K562 (cell line): ENCODE data around the gene XPNPEP1. TPM values are rescaled to one million over a fixed set of nuclear protein-coding genes. Genes with fewer than 3 reads are reported as not detected.

Experiments used
- ATAC-seq: fragments of 200-7000 bp; cut with Tn5 transposase; 3 replicates; pipeline ENCODE4 v1.9.1; 2020; ENCODE audit warnings: moderate library complexity
- BruUV-seq: library from RNA; stranded (reverse); fragments of 400-500 nt; replicated peaks from 2 replicates; lab custom pipeline; 2021; lab: Mats Ljungman, UMichigan
- CTCF ChIA-PET: fragments of 300-600 bp; formaldehyde crosslinking; extraction: SDS; loops from one replicate; lab custom pipeline; 2021; ENCODE audit warnings: low intra/inter-chr PET ratio; lab: Yijun Ruan, JAX
- POLR2A ChIA-PET: fragments of 300-600, 350-650 bp; sonication (Branson Sonifier 250); formaldehyde crosslinking; extraction: SDS; loops from one replicate; lab custom pipeline; 2021; ENCODE audit warnings: antibody characterized with exemption, inconsistent platforms; lab: Yijun Ruan, JAX
- DNase-seq, 4 experiments: peaks; one replicate each; pipeline versions ENCODE4 v3.0.0 to v3.0.0-alpha.2; 2011 to 2018; ENCODE audit warnings: low spot score in 3 of 4, mixed read lengths in 3 of 4; ENCODE audit errors: extremely low read depth in 1 of 4
- FAIRE-seq: peaks from 2 replicates; lab custom pipeline; 2011; peaks lifted over from hg19 to GRCh38; lab: Jason Lieb, UNC
- H2AFZ ChIP-seq: 2 replicates; pipeline ENCODE4 v1.6.0; 2011; ENCODE audit warnings: low read depth, low read length, control low read depth, inconsistent platforms
- H3K27ac ChIP-seq: fragments of 200-600 bp; 3 replicates; pipeline ENCODE4 v1.8.0; 2011; ENCODE audit warnings: low read depth, mild to moderate bottlenecking, control low read depth, inconsistent platforms, low read length, moderate library complexity, mixed read lengths; ENCODE audit errors: extremely low read depth
- H3K27me3 ChIP-seq, 2 experiments: fragments of 300-600 bp in 1 of 2; 2 replicates in 1 of 2; 3 replicates in 1 of 2; pipeline versions ENCODE4 v1.6.0 to v1.8.0; 2011; ENCODE audit warnings: inconsistent platforms in 2 of 2, low read length in 2 of 2, mild to moderate bottlenecking in 1 of 2, mixed read lengths in 1 of 2, moderate library complexity in 1 of 2; ENCODE audit not compliant: control insufficient read depth in 2 of 2, insufficient read depth in 2 of 2
- H3K36me3 ChIP-seq: fragments of 300-600 bp; 3 replicates; pipeline ENCODE4 v1.8.0; 2011; ENCODE audit warnings: mild to moderate bottlenecking, low read length, inconsistent platforms; ENCODE audit not compliant: control insufficient read depth, insufficient read depth
- H3K4me1 ChIP-seq, 2 experiments: fragments of 200-600 bp in 1 of 2; replicated peaks in 1 of 2; 2 replicates in 1 of 2; 3 replicates in 1 of 2; pipeline versions ENCODE4 v1.5.1 to v1.8.0; 2011; ENCODE audit warnings: inconsistent platforms in 2 of 2, low read length in 2 of 2, mild to moderate bottlenecking in 1 of 2, mixed read lengths in 1 of 2, moderate library complexity in 1 of 2; ENCODE audit not compliant: control insufficient read depth in 2 of 2, insufficient read depth in 2 of 2
- H3K4me2 ChIP-seq: 2 replicates; pipeline ENCODE4 v1.6.1; 2011; ENCODE audit warnings: low read length, control low read depth, inconsistent platforms, mixed read lengths; ENCODE audit not compliant: insufficient read depth
- H3K4me3 ChIP-seq: fragments of 200-600 bp; sonication (generic), shearing (Covaris generic); 2 replicates; pipeline ENCODE4 v1.5.1; 2016; ENCODE audit warnings: control low read depth, inconsistent platforms
- H3K79me2 ChIP-seq: fragments of 200-600 bp; 3 replicates; pipeline ENCODE4 v1.8.0; 2011; ENCODE audit warnings: low read length, inconsistent platforms; ENCODE audit not compliant: control insufficient read depth, insufficient read depth
- H3K9ac ChIP-seq, 2 experiments: 2 replicates each; pipeline versions ENCODE4 v1.6.0 to v1.6.1; 2011; ENCODE audit warnings: low read depth in 2 of 2, low read length in 2 of 2, control low read depth in 1 of 2, inconsistent platforms in 1 of 2, mild to moderate bottlenecking in 1 of 2, mixed read lengths in 1 of 2; ENCODE audit not compliant: insufficient read depth in 1 of 2
- H3K9me1 ChIP-seq: one replicate; pipeline ENCODE4 v1.6.0; 2011; ENCODE audit warnings: inconsistent platforms, mild to moderate bottlenecking, low read length, moderate library complexity; ENCODE audit not compliant: control insufficient read depth, insufficient read depth
- H3K9me3 ChIP-seq: replicated peaks from 2 replicates; pipeline ENCODE4 v1.5.1; 2011; ENCODE audit warnings: low read depth, low read length, inconsistent platforms; ENCODE audit not compliant: control insufficient read depth, insufficient read depth
- H4K20me1 ChIP-seq: replicated peaks from 2 replicates; pipeline ENCODE4 v1.6.1; 2011; ENCODE audit warnings: low read length, inconsistent platforms, mixed read lengths; ENCODE audit not compliant: control insufficient read depth, insufficient read depth
- GTF2B ChIP-seq: IDR thresholded peaks from 2 replicates; pipeline ENCODE4 v1.6.1; 2011; ENCODE audit not compliant: insufficient read length; ENCODE audit errors: extremely low read depth
- ILF3 ChIP-seq: fragments of 450-650 bp; IDR thresholded peaks from 2 replicates; pipeline ENCODE4 v1.6.1; 2018; ENCODE audit warnings: antibody characterized with exemption, mild to moderate bottlenecking, moderate library complexity, borderline replicate concordance
- KLF1 ChIP-seq: fragments of 450-650 bp; IDR thresholded peaks from 2 replicates; pipeline ENCODE4 v1.6.1; 2016; ENCODE audit warnings: missing genetic modification characterization, missing compliant biosample characterization
- MAX ChIP-seq: sonication (generic); formaldehyde crosslinking; IDR thresholded peaks from 2 replicates; pipeline ENCODE4 v1.9.0; 2022; ENCODE audit warnings: mild to moderate bottlenecking, missing genetic modification reagents
- MBD1 ChIP-seq: fragments of 250-450 bp; sonication (Bioruptor Pico); IDR thresholded peaks from 2 replicates; pipeline ENCODE4 v1.8.0; 2022; ENCODE audit warnings: inconsistent platforms
- MLLT1 ChIP-seq, 2 experiments: fragments of 450-650 bp; IDR thresholded peaks; 2 replicates each; pipeline ENCODE4 v1.6.1; 2016
- NBN ChIP-seq: fragments of 450-650 bp; IDR thresholded peaks from 2 replicates; pipeline ENCODE4 v1.6.1; 2016; ENCODE audit warnings: low read depth, mild to moderate bottlenecking
- RCOR1 ChIP-seq, 2 experiments: IDR thresholded peaks; 2 replicates each; pipeline ENCODE4 v1.6.1; 2012; ENCODE audit warnings: low read depth in 2 of 2, low read length in 2 of 2, borderline replicate concordance in 1 of 2, improper control_type of control experiment in 1 of 2
- ZNF121 ChIP-seq: sonication (generic); formaldehyde crosslinking; conservative IDR thresholded peaks from 2 replicates; pipeline ENCODE4 v1.8.0; 2022; ENCODE audit warnings: missing genetic modification reagents
- ZNF518B ChIP-seq: fragments of 250-450 bp; sonication (Bioruptor Pico); IDR thresholded peaks from 2 replicates; pipeline ENCODE4 v1.5.0; 2021; ENCODE audit warnings: mild to moderate bottlenecking, moderate library complexity
- WGBS: fragments of 100-300 bp; shearing (Covaris generic); methylation state at CpG from one replicate; pipeline ENCODE4 v1.1.6; 2016; ENCODE audit warnings: low coverage, mixed read lengths; ENCODE audit not compliant: insufficient coverage; ENCODE audit errors: missing lambda C conversion rate; 5-methylcytosine and 5-hydroxymethylcytosine counted together
- in situ Hi-C: fragments of 300-500 bp; cut with MboI; formaldehyde crosslinking; loops from 4 replicates; pipeline ENCODE4 v1.15.0; 2018; ENCODE audit warnings: inconsistent platforms, mixed read lengths
- intact Hi-C: fragments of 100-400 bp; cut with micrococcal nuclease; formaldehyde crosslinking; loops from 2 replicates; pipeline ENCODE4 v1.14.2; 2022
- polyA plus RNA-seq, 8 experiments: library from polyadenylated mRNA; depleted of rRNA in 4 of 8; stranded (reverse) in 5 of 8; unstranded in 3 of 8; fragments of >200 nt; fragmentation: Nextera tagmentation in 2 of 8; fragmentation: Illumina TruSeq in 1 of 8; extraction: Ambion mirVana in 2 of 8; extraction: Trizol in 1 of 8; gene quantifications; 2 replicates each; pipeline versions ENCODE4 v1.2.1 to v1.2.3, GENCODE V29; 2011 to 2014; ENCODE audit warnings: inconsistent platforms in 1 of 8, missing spikeins in 1 of 8
- total RNA-seq, 7 experiments: library from RNA; depleted of rRNA in 6 of 7; stranded (reverse); fragments of >200 nt in 6 of 7; fragmentation: Illumina TruSeq in 2 of 7; extraction: Trizol in 2 of 7; gene quantifications; 2 replicates each; pipeline versions ENCODE4 v1.2.1 to v1.2.3, GENCODE V29; 2011 to 2021; ENCODE audit warnings: low replicate concordance in 1 of 7

XPNPEP1 gene
- total and polyA plus RNA-seq, 9 of the 15 experiments (the other 6 are each of a cell fraction or from before 2014, with no cell fraction given) = 24.2 to 93.5 (median 40.1) TPM

GRCh38 chr10:109883859-109884771 lies 39.2 kb downstream of the XPNPEP1 start:
- in situ Hi-C loops (loop anchor here (10.0 kb wide), 2 partner anchors 251 to 381 kb away; no protein-coding TSS in a partner anchor), intact Hi-C loops (loop anchor here (1.0 to 5.0 kb wide), 6 partner anchors 73 to 395 kb away; partner anchors contain the start of gene ADD3)
- Histone ChIP-seq H3K9me3 (no peaks in the 10 kb centered on the region), H3K27me3 (no peaks in the 10 kb centered on the region), H2AFZ (peak overlapping the region; percentile 37; the same call in 1 of the 2 replicates), H3K4me2 (peak overlapping the region; percentile 46; the same call in 1 of the 2 replicates), H3K79me2 (no peaks in the 10 kb centered on the region), H3K36me3 (peaks cover 44% of the 10 kb centered on the region), H3K4me1 (peaks cover 0 to 3% of the 10 kb centered on the region in 2 experiments; a peak in 2 of 5 replicates), H3K9ac (peak overlapping the region in 1 of 2 experiments; percentile 73; a peak in 1 of 4 replicates), H3K4me3 (no peak overlapping the region), H3K9me1 (no peaks in the 10 kb centered on the region), H4K20me1 (no peaks in the 10 kb centered on the region), H3K27ac (no peak overlapping the region; the same call in 2 of the 3 replicates)
- FAIRE-seq (peak; percentile 94), DNase-seq (peak; percentile 74 to 83 (median 74)), ATAC-seq (peak; percentile 96)
- no TSS peak for BruUV-seq
- POLR2A ChIA-PET = interaction anchor here (0.7 to 1.0 kb wide), 3 partner anchors 19 to 254 kb away, joined by 3 to 4 read pairs (median 3); no protein-coding TSS in a partner anchor
- 29% methylated on average over 17 of the region's 17 CpGs for WGBS
- CTCF ChIA-PET = interaction anchor here (0.9 kb wide), 1 partner anchor 132 kb away, joined by 4 read pairs; no protein-coding TSS in a partner anchor
- TF ChIP-seq RCOR1 (IDR thresholded peaks at IDR 0.05; ENCODE audit: borderline replicate concordance in 1 of 2, low read depth in 2 of 2, low read length in 2 of 2) = peak in 1 of 2 experiments; percentile 57; a peak in 1 of 4 replicates
- no peak for TF ChIP-seq MBD1 (CRISPR knock-in tag)
- TF ChIP-seq KLF1 (tag) = no peak
- no peak for TF ChIP-seq NBN
- TF ChIP-seq ZNF121 (CRISPR knock-in tag) = no peak
- TF ChIP-seq MAX (CRISPR knock-in tag) = 0 out of 2 replicates have a peak, but pooled peaks have one; percentile 23
- TF ChIP-seq GTF2B = no peak
- no peak for TF ChIP-seq ZNF518B (CRISPR knock-in tag)
- no peak for TF ChIP-seq ILF3
- TF ChIP-seq MLLT1 (IDR thresholded peaks at IDR 0.05) = no peak
